ENCODE data around the gene KLHL42.
"Not testable (repeated sequence)": the region's sequence is repeated elsewhere in the genome, so short reads cannot be mapped to it uniquely, and the experiment has no call there.

The KLHL42 gene, protein sequence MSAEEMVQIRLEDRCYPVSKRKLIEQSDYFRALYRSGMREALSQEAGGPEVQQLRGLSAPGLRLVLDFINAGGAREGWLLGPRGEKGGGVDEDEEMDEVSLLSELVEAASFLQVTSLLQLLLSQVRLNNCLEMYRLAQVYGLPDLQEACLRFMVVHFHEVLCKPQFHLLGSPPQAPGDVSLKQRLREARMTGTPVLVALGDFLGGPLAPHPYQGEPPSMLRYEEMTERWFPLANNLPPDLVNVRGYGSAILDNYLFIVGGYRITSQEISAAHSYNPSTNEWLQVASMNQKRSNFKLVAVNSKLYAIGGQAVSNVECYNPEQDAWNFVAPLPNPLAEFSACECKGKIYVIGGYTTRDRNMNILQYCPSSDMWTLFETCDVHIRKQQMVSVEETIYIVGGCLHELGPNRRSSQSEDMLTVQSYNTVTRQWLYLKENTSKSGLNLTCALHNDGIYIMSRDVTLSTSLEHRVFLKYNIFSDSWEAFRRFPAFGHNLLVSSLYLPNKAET

DNA sequence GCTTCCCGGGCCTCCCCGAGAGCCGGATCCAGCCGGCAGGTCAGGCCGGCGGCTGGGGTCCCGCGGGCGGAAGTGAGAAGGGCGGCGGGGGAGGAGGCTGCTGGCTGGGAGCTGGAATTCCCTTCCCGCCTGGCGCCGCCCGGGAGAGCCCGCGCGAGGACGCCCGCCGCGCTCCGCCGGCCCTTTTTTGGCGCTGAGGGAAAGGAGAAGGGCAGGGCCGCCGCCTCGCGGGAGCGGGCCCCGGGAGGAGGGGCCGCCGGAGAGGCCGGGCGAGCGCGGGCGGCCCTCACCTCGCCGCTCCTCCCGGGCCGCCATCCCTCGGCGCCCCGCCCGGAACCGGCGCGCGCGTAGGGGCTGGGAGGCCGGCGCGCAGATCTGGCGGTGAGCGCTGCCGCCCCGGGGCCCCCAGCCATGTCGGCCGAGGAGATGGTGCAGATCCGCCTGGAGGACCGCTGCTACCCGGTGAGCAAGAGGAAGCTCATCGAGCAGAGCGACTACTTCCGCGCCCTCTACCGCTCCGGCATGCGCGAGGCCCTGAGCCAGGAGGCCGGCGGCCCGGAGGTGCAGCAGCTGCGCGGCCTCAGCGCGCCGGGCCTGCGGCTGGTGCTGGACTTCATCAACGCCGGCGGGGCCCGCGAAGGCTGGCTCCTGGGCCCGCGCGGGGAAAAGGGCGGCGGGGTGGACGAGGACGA lies at the start of gene KLHL42, which contains the start of gene MANSC4:
Gene KLHL42 (plus strand): TSS at position 314 of the 692 bp plus-strand sequence. CDS start 98 bp downstream, at position 412.
Gene MANSC4 (minus strand): TSS at position 317 of the 692 bp plus-strand sequence. CDS start 8,960 bp downstream, outside the sequence.
- peak; percentile 85 for DNase-seq

- peak; percentile 51 for DNase-seq
These were observed 47.8 kb upstream of the KLHL42 start for GRCh38 chr12:27732281-27732680.

DNA sequence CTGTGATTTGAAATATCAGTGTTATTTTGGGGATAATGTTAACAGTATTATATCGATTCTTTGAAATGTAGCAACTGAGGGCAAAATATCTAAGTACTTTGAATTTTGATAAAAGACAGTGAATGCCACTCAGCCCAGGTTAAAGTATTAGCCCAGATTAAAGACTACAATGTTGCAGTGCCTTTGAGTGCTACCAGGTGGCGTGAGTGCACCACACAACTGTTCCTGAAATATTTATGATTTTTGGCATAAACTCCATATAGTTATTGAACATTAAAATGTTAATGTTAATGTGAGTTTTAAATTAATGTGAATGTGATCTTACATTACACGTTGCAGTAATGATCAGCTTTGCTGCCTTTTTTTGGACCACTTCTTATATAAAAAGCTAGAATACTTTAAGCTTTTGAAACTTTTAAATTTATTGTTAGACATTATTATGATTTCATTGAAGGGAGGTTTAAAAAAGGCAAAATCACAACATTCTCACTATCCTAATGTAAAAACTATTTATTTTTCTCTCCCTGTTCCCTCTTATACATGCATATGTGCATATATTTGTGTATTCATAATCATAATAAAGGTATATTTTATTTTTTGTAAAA lies 46.9 kb upstream of the KLHL42 start:
- peak; percentile 73 for DNase-seq

GRCh38 chr12:27733791-27734190 lies 46.2 kb upstream of the KLHL42 start:
- DNase-seq, result no peak

DNA sequence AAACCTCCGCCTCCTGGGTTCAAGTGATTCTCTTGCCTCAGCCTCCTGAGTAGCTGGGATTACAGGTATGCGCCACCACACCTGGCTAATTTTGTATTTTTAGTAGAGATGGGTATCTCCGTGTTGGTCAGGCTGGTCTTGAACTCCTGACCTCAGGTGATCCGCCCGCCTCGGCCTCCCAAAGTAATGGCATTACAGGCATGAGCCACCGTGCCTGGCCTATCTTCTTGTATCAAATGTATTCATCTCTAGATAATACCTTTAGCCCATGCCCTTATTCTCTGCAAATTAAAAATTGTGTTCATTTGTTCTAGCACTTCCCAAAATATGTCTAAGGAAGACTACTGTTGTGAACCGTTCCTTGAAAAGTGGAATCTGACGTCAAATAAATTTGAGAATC lies 45.7 kb upstream of the KLHL42 start:
- DNase-seq, result not testable (repeated sequence)

DNA sequence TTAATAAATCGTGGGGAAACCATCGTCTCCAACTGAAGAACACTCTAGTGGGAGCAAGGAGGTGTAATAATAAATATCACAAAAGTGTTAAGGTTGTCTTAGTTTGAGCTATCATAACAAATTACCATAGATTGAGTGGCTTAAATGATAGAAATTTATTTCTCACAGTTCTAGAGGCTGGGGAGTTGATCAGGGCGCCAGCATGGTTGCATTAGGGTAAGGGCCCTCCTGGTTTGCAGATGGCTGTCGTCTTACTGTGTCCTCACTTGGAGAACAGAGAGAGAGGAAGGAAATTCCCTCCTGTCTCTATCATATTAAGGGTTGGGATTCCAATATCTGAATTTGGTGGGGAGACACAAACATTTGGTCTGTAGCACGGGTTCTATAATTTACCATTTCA lies 36.4 kb upstream of the KLHL42 start:
- DNase-seq, result no peak

DNA sequence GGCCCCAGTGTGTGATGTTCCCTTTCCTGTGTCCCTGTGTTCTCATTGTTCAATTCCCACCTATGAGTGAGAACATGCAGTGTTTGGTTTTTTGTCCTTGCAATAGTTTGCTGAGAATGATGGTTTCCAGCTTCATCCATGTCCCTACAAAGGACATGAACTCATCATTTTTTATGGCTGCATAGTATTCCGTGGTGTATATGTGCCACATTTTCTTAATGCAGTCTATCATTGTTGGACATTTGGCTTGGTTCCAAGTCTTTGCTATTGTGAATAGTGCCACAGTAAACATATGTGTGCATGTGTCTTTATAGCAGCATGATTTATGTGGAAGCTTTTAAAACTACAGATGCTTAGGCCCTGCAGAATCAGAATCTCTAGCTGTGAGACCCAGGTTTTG lies 34.3 kb upstream of the KLHL42 start:
- not testable (repeated sequence) for DNase-seq

- no peak for DNase-seq
These were observed 32.8 kb upstream of the KLHL42 start for GRCh38 chr12:27747111-27747820.

DNA sequence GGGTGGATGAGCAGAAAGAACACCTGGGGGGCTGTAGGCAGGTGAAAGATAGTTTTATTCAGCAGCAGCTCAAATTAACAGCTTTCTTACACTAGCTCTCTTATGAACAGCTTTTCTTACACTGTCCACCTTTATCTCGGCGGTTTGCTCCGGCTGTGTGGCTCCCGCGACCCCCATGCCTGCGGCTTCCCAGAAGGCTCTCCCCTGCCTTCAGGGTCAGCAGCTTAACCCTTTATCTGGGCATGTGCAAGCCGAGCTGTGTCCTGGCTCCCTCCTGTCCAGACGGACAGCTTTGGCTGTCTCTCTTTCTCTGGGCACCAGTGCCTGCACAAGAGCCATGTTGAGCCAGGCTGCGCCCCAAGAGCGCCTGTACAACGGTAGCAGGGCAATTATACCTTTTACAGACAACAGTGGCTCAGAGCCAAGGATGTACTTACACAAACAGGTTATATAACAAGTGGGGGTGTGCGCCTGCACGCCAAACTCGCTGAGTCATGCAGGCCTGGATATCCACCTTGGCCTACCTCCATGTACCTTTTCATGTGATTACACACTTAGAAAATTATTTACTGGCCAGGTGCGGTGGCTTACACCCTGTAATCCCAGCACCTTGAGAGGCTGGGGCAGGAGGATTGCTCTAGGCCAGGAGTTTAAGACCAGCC lies 28.5 kb upstream of the KLHL42 start:
- no peak for DNase-seq

- DNase-seq, result no peak
These were observed 25.2 kb upstream of the KLHL42 start for GRCh38 chr12:27754795-27755194.

DNA sequence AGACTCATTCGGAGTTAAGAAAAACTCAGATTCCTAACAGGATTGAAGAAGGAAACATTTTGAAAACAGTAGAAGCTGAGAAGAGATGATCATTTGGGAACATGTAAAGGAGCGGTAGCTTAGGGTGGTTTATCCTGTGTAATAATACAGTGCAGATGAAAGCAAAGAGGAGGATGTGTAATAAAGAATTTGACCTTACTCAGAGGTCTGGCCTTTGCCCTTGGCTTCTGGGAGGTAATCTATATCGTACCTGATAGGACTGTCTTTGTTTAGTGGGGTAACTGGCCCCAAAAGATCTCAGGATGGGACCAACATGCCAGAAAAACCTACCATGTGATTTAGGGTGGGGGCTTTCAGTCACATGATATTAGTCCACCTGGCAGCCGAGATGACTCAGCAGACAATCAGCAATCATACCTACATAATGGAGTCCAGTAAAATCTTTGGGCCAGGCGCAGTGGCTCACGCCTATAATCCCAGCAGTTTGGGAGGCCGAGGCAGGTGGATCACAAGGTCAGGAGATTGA lies 23.3 kb upstream of the KLHL42 start:
- no peak for DNase-seq

DNA sequence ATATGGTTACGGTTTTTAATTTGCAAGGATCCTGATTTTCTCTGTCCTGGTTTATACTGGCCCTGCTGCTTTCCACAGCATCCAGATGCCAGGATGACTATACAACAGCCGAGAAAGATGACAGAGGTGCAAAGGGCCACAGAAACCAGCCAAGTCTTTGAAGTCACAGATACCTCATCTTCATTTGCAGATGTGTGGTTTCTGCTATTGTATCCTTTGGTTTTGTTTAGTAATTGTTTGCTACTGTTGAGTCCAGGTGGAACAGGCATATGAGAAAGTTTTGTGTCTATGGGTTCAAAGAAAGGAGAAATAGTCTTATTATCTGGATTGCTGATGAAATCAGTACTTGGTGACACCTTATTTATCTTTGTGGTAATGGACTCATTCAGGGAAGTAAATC lies 17.3 kb upstream of the KLHL42 start:
- no peak for DNase-seq

DNA sequence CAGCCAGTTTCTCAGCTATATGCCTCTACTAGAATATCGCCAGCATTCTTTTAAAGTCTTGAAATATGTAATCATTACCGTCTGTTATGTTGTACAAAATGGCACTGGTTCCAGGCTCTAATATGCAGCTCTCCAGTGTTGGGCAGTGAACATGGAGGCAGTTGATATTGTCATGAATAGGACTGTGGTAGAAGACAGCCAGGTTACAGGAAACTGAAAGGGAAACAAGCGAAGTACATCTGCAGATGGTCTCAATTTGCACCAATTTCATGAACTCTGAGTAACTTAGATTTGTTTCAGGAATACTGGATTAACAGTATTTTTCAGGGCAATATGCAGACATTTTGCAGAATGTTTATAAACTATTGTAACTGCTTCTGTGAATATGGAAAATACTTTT lies 13.4 kb upstream of the KLHL42 start:
- DNase-seq, result no peak

- DNase-seq, result no peak
These were observed 10.8 kb upstream of the KLHL42 start for GRCh38 chr12:27769142-27769673.

DNA sequence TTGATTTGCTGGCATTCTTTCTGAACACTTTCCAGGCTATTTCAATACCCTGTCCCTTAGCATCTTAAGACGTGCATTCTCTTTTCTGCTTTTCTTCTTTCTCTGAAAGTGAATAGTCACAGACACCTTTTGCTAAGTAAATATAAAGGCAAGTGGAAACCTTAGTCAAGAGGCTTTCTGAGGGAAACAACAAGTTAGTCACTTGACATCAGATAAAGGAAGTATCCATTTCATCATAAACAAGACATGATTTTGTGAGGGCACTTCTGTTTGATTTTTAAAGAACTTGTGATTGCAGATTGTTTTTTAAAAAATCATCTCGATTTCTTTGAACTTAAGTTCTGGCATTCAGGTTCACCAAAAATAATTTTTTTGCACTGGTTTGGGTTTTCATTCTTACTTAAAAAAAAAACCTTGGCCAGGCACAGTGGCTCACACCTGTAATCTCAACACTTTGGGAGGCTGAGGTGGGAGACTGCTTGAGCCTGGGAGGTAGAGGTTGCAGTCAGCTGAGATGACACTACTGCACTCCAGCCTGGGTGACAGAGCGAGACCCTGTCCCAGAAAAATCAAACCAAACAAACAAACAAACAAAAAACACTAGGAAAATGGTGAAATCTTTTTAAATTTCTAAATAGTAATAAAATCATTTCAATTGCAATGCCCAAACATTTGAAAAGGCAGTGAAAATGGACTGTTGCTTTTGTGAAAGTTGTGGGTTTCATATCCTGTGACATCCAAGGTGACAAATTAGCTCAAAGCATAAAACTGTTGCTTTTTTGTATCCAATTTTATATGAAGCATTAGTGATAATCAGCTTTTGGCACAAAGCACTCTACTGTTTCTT lies 8.3 kb upstream of the KLHL42 start:
- no peak for DNase-seq

- no peak for DNase-seq
These were observed 7.5 kb upstream of the KLHL42 start for GRCh38 chr12:27772328-27773049.

DNA sequence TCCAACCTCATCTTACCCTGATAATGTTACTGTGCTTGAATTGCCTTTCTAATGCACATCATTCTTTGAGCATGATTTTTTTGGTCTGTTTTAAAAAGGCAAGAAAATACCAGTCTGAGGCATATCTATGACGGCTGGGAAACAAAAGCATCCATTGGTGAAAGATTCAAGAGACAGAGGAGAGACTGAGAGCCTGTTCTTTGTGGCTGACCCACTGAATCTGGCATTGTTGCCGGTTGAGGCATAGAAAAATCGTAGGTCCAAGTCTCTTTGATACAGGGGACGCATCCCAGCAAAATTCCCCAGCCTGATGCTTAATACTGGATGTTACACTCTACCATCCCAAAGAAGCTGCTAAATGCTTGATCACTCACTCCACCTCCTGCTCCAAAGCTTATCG lies 2.9 kb upstream of the KLHL42 start:
- no peak for DNase-seq

GRCh38 chr12:27778206-27778605 lies 1.8 kb upstream of the KLHL42 start:
- no peak for DNase-seq

DNA sequence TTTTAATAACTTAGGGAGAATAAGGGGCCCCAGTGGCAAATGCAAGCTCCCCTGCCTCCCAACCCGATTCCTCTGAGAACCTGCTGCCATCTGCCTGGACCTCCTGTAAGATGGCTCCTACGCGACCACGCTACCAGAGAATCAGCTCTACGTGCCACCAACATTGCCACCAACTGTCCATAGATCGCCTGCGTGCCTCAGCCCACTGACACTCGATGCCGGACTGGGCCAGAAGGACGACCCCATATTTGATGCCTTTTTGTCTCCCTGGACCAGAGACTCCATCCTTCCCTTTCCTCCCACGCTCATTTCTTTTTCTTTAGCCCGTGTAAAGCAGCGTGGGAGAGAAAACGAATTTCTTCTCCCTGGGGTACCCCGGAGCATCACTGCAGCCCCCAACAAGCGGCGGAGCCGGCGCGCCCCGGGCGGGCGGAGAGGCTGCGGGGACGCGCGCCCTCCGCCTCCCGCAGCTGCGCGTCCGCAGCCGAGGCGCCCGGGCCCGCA lies 565 bp upstream of the KLHL42 start:
- DNase-seq, result peak; percentile 63
